Inflammatory macrophage treated with lipopolysaccharide for 1 hour (primary cell): Measurements from ENCODE around the gene CPHXL.

Source experiments
- DNase-seq, 2 donors: peaks; one replicate each; pipeline ENCODE4 v3.0.0-alpha.2; 2020 to 2022

Gene CPHXL

GRCh38 chr16:75697571-75697970 lies 28.7 kb downstream of the CPHXL start:
- no peak for DNase-seq

- no peak for DNase-seq
Observed at GRCh38 chr16:75695708-75696107, 30.6 kb downstream of the CPHXL start.

GRCh38 chr16:75687361-75687760 lies 38.9 kb downstream of the CPHXL start:
- DNase-seq, result no peak

- no peak for DNase-seq
Observed at GRCh38 chr16:75682308-75682707, 44.0 kb downstream of the CPHXL start.

- DNase-seq, result no peak
Observed at GRCh38 chr16:75679366-75679765, 46.9 kb downstream of the CPHXL start.

- DNase-seq, result no peak
Observed at GRCh38 chr16:75676909-75677308, 49.4 kb downstream of the CPHXL start, which contains the start of gene CPHXL2. TSS of gene CPHXL2 (minus strand) at chr16:75677009. CDS start at chr16:75676999, 10 bp downstream.

- DNase-seq, result no peak
Observed at GRCh38 chr16:75667503-75667902, 58.8 kb downstream of the CPHXL start.
